ENCODE measurements around the gene C4orf51.

Gene C4orf51

GRCh38 chr4:145644699-145645098, 35.2 kb upstream of the C4orf51 start:
- H3K27ac ChIP-seq = no peak overlapping the region
- no peak overlapping the region for H3K4me3 ChIP-seq (ENCODE audit: low read depth in 1 of 2, low read length in 1 of 2)
- TF ChIP-seq CTCF (IDR thresholded peaks at IDR 0.05) = no peak
- no peaks in the 10 kb centered on the region for H3K36me3 ChIP-seq
- H3K9me3 ChIP-seq = no peaks in the 10 kb centered on the region
- no peaks in the 10 kb centered on the region for H3K27me3 ChIP-seq
- H3K4me1 ChIP-seq (ENCODE audit: control insufficient read depth in 1 of 2, insufficient read depth in 1 of 2, low read depth in 1 of 2, low read length in 1 of 2) = no peaks in the 10 kb centered on the region

GRCh38 chr4:145656156-145656555, 23.8 kb upstream of the C4orf51 start:
- no peaks in the 10 kb centered on the region for H3K9me3 ChIP-seq
- H3K36me3 ChIP-seq = peaks cover 14% of the 10 kb centered on the region
- H3K4me3 ChIP-seq (ENCODE audit: low read depth in 1 of 2, low read length in 1 of 2) = no peak overlapping the region
- no peak overlapping the region for H3K27ac ChIP-seq
- H3K27me3 ChIP-seq = no peaks in the 10 kb centered on the region
- no peak for TF ChIP-seq CTCF (IDR thresholded peaks at IDR 0.05)
- H3K4me1 ChIP-seq (ENCODE audit: control insufficient read depth in 1 of 2, insufficient read depth in 1 of 2, low read depth in 1 of 2, low read length in 1 of 2) = no peaks in the 10 kb centered on the region

- no peaks in the 10 kb centered on the region for H3K9me3 ChIP-seq
- H3K4me3 ChIP-seq (ENCODE audit: low read depth in 1 of 2, low read length in 1 of 2) = no peak overlapping the region
- no peaks in the 10 kb centered on the region for H3K27me3 ChIP-seq
- peaks cover 6% of the 10 kb centered on the region for H3K36me3 ChIP-seq
- no peaks in the 10 kb centered on the region for H3K4me1 ChIP-seq (ENCODE audit: control insufficient read depth in 1 of 2, insufficient read depth in 1 of 2, low read depth in 1 of 2, low read length in 1 of 2)
- H3K27ac ChIP-seq = no peak overlapping the region
- no peak for TF ChIP-seq CTCF (IDR thresholded peaks at IDR 0.05)
Observed at GRCh38 chr4:145660064-145660463, 19.9 kb upstream of the C4orf51 start.

GRCh38 chr4:145663194-145663593, 16.8 kb upstream of the C4orf51 start:
- H3K4me3 ChIP-seq (ENCODE audit: low read depth in 1 of 2, low read length in 1 of 2) = no peak overlapping the region
- no peaks in the 10 kb centered on the region for H3K27me3 ChIP-seq
- no peaks in the 10 kb centered on the region for H3K36me3 ChIP-seq
- H3K9me3 ChIP-seq = no peaks in the 10 kb centered on the region
- TF ChIP-seq CTCF (IDR thresholded peaks at IDR 0.05) = no peak
- no peak overlapping the region for H3K27ac ChIP-seq
- no peaks in the 10 kb centered on the region for H3K4me1 ChIP-seq (ENCODE audit: control insufficient read depth in 1 of 2, insufficient read depth in 1 of 2, low read depth in 1 of 2, low read length in 1 of 2)

- no peaks in the 10 kb centered on the region for H3K4me1 ChIP-seq (ENCODE audit: control insufficient read depth in 1 of 2, insufficient read depth in 1 of 2, low read depth in 1 of 2, low read length in 1 of 2)
- H3K27me3 ChIP-seq = no peaks in the 10 kb centered on the region
- no peak overlapping the region for H3K27ac ChIP-seq
- TF ChIP-seq CTCF (IDR thresholded peaks at IDR 0.05) = no peak
- H3K4me3 ChIP-seq (ENCODE audit: low read depth in 1 of 2, low read length in 1 of 2) = no peak overlapping the region
- no peaks in the 10 kb centered on the region for H3K9me3 ChIP-seq
- H3K36me3 ChIP-seq = no peaks in the 10 kb centered on the region
Observed at GRCh38 chr4:145665773-145666172, 14.2 kb upstream of the C4orf51 start.

- H3K9me3 ChIP-seq = no peaks in the 10 kb centered on the region
- no peak overlapping the region for H3K4me3 ChIP-seq (ENCODE audit: low read depth in 1 of 2, low read length in 1 of 2)
- no peak for TF ChIP-seq CTCF (IDR thresholded peaks at IDR 0.05)
- H3K27ac ChIP-seq = no peak overlapping the region
- H3K4me1 ChIP-seq (ENCODE audit: control insufficient read depth in 1 of 2, insufficient read depth in 1 of 2, low read depth in 1 of 2, low read length in 1 of 2) = no peaks in the 10 kb centered on the region
- H3K36me3 ChIP-seq = no peaks in the 10 kb centered on the region
- no peaks in the 10 kb centered on the region for H3K27me3 ChIP-seq
Observed at GRCh38 chr4:145670422-145670821, 9.5 kb upstream of the C4orf51 start.
